H1 (cell line): ENCODE measurements around the gene CTBP2. TPM values are rescaled to one million over a fixed set of nuclear protein-coding genes. Genes with fewer than 3 reads are reported as not detected.
"Not testable (repeated sequence)": the region's sequence is repeated elsewhere in the genome, so short reads cannot be mapped to it uniquely, and the experiment has no call there.

Experiments
- CTCF ChIA-PET: fragments of 300-600 bp; sonication (Branson Sonifier 250); formaldehyde crosslinking; loops from one replicate; lab custom pipeline; 2021; ENCODE audit not compliant: partially characterized antibody; lab: Charles Lee
- POLR2A ChIA-PET: fragments of 300-600 bp; sonication (Branson Sonifier 250); formaldehyde crosslinking; loops from one replicate; lab custom pipeline; 2021; ENCODE audit warnings: inconsistent platforms; ENCODE audit not compliant: partially characterized antibody; lab: Charles Lee
- DNase-seq, 2 experiments: peaks; one replicate each; pipeline versions ENCODE4 v3.0.0 to v3.0.0-alpha.2; 2010 to 2022; ENCODE audit warnings: low spot score in 2 of 2, low read depth in 1 of 2, mixed read lengths in 1 of 2
- FAIRE-seq: peaks from 2 replicates; lab custom pipeline; 2011; peaks lifted over from hg19 to GRCh38; lab: Jason Lieb, UNC
- H2AFZ ChIP-seq: 2 replicates; pipeline ENCODE4 v1.8.1; 2012; ENCODE audit warnings: low read length, inconsistent platforms
- H2AK5ac ChIP-seq: 2 replicates; pipeline ENCODE4 v1.6.1; 2013; ENCODE audit warnings: low read depth, low read length
- H2BK120ac ChIP-seq: replicated peaks from 2 replicates; pipeline ENCODE3; 2013; ENCODE audit warnings: low read depth, low read length, inconsistent platforms
- H2BK12ac ChIP-seq: 2 replicates; pipeline ENCODE4 v1.6.1; 2013; ENCODE audit warnings: low read depth, low read length
- H2BK15ac ChIP-seq: 2 replicates; pipeline ENCODE4 v1.6.1; 2013; ENCODE audit warnings: low read length
- H2BK20ac ChIP-seq: 2 replicates; pipeline ENCODE4 v1.6.1; 2013; ENCODE audit warnings: low read length
- H2BK5ac ChIP-seq: 2 replicates; pipeline ENCODE4 v1.6.1; 2013; ENCODE audit warnings: low read depth, low read length
- H3K14ac ChIP-seq: 2 replicates; pipeline ENCODE4 v1.6.1; 2013; ENCODE audit warnings: inconsistent platforms; ENCODE audit not compliant: insufficient read length
- H3K18ac ChIP-seq: 2 replicates; pipeline ENCODE4 v1.6.1; 2013; ENCODE audit warnings: low read length; ENCODE audit errors: extremely low read depth
- H3K23ac ChIP-seq: 2 replicates; pipeline ENCODE4 v1.6.1; 2013; ENCODE audit warnings: inconsistent platforms; ENCODE audit not compliant: insufficient read length
- H3K23me2 ChIP-seq: 2 replicates; pipeline ENCODE4 v1.6.1; 2013; ENCODE audit warnings: low read depth, low read length
- H3K27ac ChIP-seq: 2 replicates; pipeline ENCODE4 v1.6.1; 2011; ENCODE audit warnings: low read depth, low read length, inconsistent platforms
- H3K27me3 ChIP-seq, 4 experiments: replicated peaks in 1 of 4; 1 replicate in 1 of 4; 2 replicates in 3 of 4; pipeline versions ENCODE4 v1.6.1 to v1.8.1; 2011 to 2013; ENCODE audit warnings: low read length in 3 of 4, mild to moderate bottlenecking in 3 of 4, inconsistent platforms in 2 of 4, mixed read lengths in 2 of 4, moderate library complexity in 1 of 4; ENCODE audit not compliant: control insufficient read depth in 3 of 4, insufficient read depth in 3 of 4; ENCODE audit errors: extremely low read depth in 1 of 4
- H3K36me3 ChIP-seq, 4 experiments: 2 replicates each; pipeline versions ENCODE4 v1.6.1 to v1.8.1; 2011 to 2013; ENCODE audit warnings: mild to moderate bottlenecking in 4 of 4, low read length in 3 of 4, moderate library complexity in 2 of 4, control low read depth in 1 of 4, inconsistent platforms in 1 of 4; ENCODE audit not compliant: insufficient read depth in 4 of 4, control insufficient read depth in 2 of 4
- H3K4ac ChIP-seq: replicated peaks from 2 replicates; pipeline ENCODE3; 2013; ENCODE audit warnings: low read length, low read depth, mixed read lengths, inconsistent platforms; ENCODE audit not compliant: insufficient read length
- H3K4me1 ChIP-seq, 4 experiments: replicated peaks in 1 of 4; 1 replicate in 1 of 4; 2 replicates in 3 of 4; pipeline versions ENCODE4 v1.6.1 to v1.8.1; 2011 to 2013; ENCODE audit warnings: low read length in 3 of 4, inconsistent platforms in 2 of 4, mixed read lengths in 1 of 4; ENCODE audit not compliant: insufficient read depth in 4 of 4, control insufficient read depth in 3 of 4
- H3K4me2 ChIP-seq, 2 experiments: 2 replicates each; pipeline versions ENCODE4 v1.6.1 to v1.8.1; 2011 to 2013; ENCODE audit warnings: low read depth in 2 of 2, low read length in 2 of 2, control low read depth in 1 of 2, inconsistent platforms in 1 of 2, mild to moderate bottlenecking in 1 of 2; ENCODE audit not compliant: insufficient read depth in 1 of 2
- H3K4me3 ChIP-seq, 4 experiments: fragments of 200-600, 300-600 bp in 1 of 4; sonication (generic), shearing (Covaris generic), sonication (Bioruptor Twin) in 1 of 4; 2 replicates each; pipeline versions ENCODE4 v1.5.1 to v1.8.1; 2011 to 2016; ENCODE audit warnings: low read length in 4 of 4, low read depth in 3 of 4, control low read depth in 2 of 4, inconsistent platforms in 2 of 4, mild to moderate bottlenecking in 2 of 4, mixed read lengths in 1 of 4, moderate library complexity in 1 of 4; ENCODE audit not compliant: insufficient read depth in 2 of 4; ENCODE audit errors: extremely low read depth in 1 of 4
- H3K56ac ChIP-seq: replicated peaks from 2 replicates; pipeline ENCODE3; 2013; ENCODE audit warnings: low read depth, mild to moderate bottlenecking, mixed read lengths, low read length, inconsistent platforms; ENCODE audit not compliant: insufficient read length
- H3K79me1 ChIP-seq: 2 replicates; pipeline ENCODE4 v1.6.1; 2013; ENCODE audit warnings: low read depth, low read length, control low read depth
- H3K79me2 ChIP-seq, 2 experiments: 2 replicates each; pipeline versions ENCODE4 v1.6.1 to v1.8.1; 2012 to 2013; ENCODE audit warnings: low read length in 2 of 2, mild to moderate bottlenecking in 2 of 2, inconsistent platforms in 1 of 2; ENCODE audit not compliant: insufficient read depth in 2 of 2, control insufficient read depth in 1 of 2
- H3K9ac ChIP-seq, 4 experiments: replicated peaks in 1 of 4; 1 replicate in 1 of 4; 2 replicates in 3 of 4; pipeline versions ENCODE4 v1.6.1 to v1.8.1; 2011 to 2013; ENCODE audit warnings: low read depth in 3 of 4, low read length in 3 of 4, control low read depth in 2 of 4, mild to moderate bottlenecking in 2 of 4, moderate library complexity in 2 of 4, inconsistent platforms in 1 of 4; ENCODE audit errors: extremely low read depth in 1 of 4
- H3K9me3 ChIP-seq, 2 experiments: 2 replicates each; pipeline versions ENCODE4 v1.6.1 to v1.8.1; 2012 to 2013; ENCODE audit warnings: mild to moderate bottlenecking in 2 of 2, moderate library complexity in 2 of 2, control low read depth in 1 of 2, inconsistent platforms in 1 of 2, low read depth in 1 of 2, low read length in 1 of 2, mixed read lengths in 1 of 2; ENCODE audit not compliant: insufficient read depth in 2 of 2
- H4K20me1 ChIP-seq, 2 experiments: replicated peaks in 1 of 2; 2 replicates each; pipeline versions ENCODE3 to v1.8.1; 2011 to 2013; ENCODE audit warnings: inconsistent platforms in 2 of 2, low read length in 2 of 2, mild to moderate bottlenecking in 1 of 2; ENCODE audit not compliant: insufficient read depth in 2 of 2, control insufficient read depth in 1 of 2
- H4K5ac ChIP-seq: 2 replicates; pipeline ENCODE4 v1.6.1; 2013; ENCODE audit warnings: low read length, low read depth, mixed read lengths, inconsistent platforms; ENCODE audit not compliant: insufficient read length
- H4K8ac ChIP-seq: 2 replicates; pipeline ENCODE4 v1.8.0; 2013; ENCODE audit warnings: mild to moderate bottlenecking, moderate library complexity, low read length, inconsistent platforms; ENCODE audit not compliant: insufficient read depth; ENCODE audit errors: extremely low read depth
- H4K91ac ChIP-seq: replicated peaks from 2 replicates; pipeline ENCODE3; 2013; ENCODE audit warnings: low read length, mixed read lengths, inconsistent platforms; ENCODE audit not compliant: insufficient read length
- WGBS, 2 experiments: shearing (Covaris generic) in 1 of 2; methylation state at CpG; one replicate each; pipeline versions ENCODE4 v1.1.6 to v1.1.7; 2013 to 2015; ENCODE audit warnings: low lambda C conversion rate in 2 of 2, mixed read lengths in 2 of 2, inconsistent platforms in 1 of 2, low coverage in 1 of 2, missing lambda C conversion rate in 1 of 2; ENCODE audit not compliant: insufficient replicate concordance in 2 of 2, insufficient coverage in 1 of 2, insufficient read length in 1 of 2; ENCODE audit errors: extremely low coverage in 1 of 2, missing lambda C conversion rate in 1 of 2; 5-methylcytosine and 5-hydroxymethylcytosine counted together
- polyA plus RNA-seq, 7 experiments: library from polyadenylated mRNA; depleted of rRNA in 3 of 7; stranded (reverse) in 5 of 7; unstranded in 2 of 7; fragments of >200 nt in 5 of 7; fragments of 200-250 nt in 2 of 7; gene quantifications; 1 replicate in 5 of 7; 2 replicates in 1 of 7; 4 replicates in 1 of 7; pipeline versions ENCODE4 v1.2.1 to v1.2.3, GENCODE V29; 2011 to 2013; ENCODE audit warnings: missing spikeins in 2 of 7, mixed read lengths in 2 of 7
- total RNA-seq: library from RNA; stranded (reverse); fragmentation: NEBNext Ultra II Directional; extraction: Animal tissue kit (Norgen Biotek cat#: 25700); gene quantifications from 2 replicates; pipeline ENCODE4 v1.2.1, GENCODE V29; 2021

The CTBP2 gene
- total and polyA plus RNA-seq, 2 of the 8 experiments (the other 6 are each of a cell fraction or from before 2014, with no cell fraction given): 208 to 221 TPM

DNA sequence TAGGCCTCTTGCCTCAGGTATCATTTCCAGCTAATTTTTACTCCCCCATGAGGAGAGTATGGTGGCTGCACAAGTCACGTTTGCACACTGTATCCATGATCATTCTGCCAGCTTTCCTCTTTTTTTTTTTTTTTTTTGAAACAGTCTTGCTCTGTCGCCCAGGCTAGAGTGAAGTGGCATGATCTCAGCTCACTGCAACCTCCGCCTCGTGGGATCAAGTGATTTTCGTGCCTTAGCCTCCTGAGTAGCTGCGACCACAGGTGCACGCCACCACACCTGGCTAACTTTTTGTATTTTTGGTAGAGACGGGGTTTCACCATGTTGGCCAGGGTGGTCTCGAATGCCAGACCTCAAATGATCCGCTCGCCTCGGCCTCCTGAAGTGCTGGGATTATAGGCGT, 77.9 kb downstream of the CTBP2 start:
- not testable (repeated sequence) for H2AFZ ChIP-seq, H2AK5ac ChIP-seq, H2BK5ac ChIP-seq, H3K4me3 ChIP-seq, H2BK20ac ChIP-seq, FAIRE-seq, DNase-seq, H3K27ac ChIP-seq, H2BK12ac ChIP-seq, H3K18ac ChIP-seq, H4K91ac ChIP-seq, H4K8ac ChIP-seq, H3K23me2 ChIP-seq, H3K4ac ChIP-seq, H3K4me2 ChIP-seq, H4K5ac ChIP-seq, H2BK120ac ChIP-seq, H3K14ac ChIP-seq, H3K9ac ChIP-seq, H3K27me3 ChIP-seq, H3K56ac ChIP-seq, H3K23ac ChIP-seq, H3K9me3 ChIP-seq, H2BK15ac ChIP-seq
- H3K4me1 ChIP-seq: peaks cover 1 to 10% (median 5%) of the 10 kb centered on the region in 4 experiments; a peak in 5 of 7 replicates
- H4K20me1 ChIP-seq: peaks cover 53 to 55% of the 10 kb centered on the region in 2 experiments
- peaks cover 17 to 98% of the 10 kb centered on the region in 2 experiments for H3K79me2 ChIP-seq
- peaks cover 0 to 36% (median 6%) of the 10 kb centered on the region in 4 experiments; a peak in 4 of 8 replicates for H3K36me3 ChIP-seq
- ChIA-PET CTCF (interaction anchor here (1.0 to 3.6 kb wide), 3 partner anchors 20 to 38 kb away, joined by 3 to 14 read pairs (median 3); no protein-coding TSS in a partner anchor), POLR2A (interaction anchor here (1.2 kb wide), 2 partner anchors 20 to 21 kb away, joined by 3 to 7 read pairs; no protein-coding TSS in a partner anchor)
- H3K79me1 ChIP-seq: peaks cover 31% of the 10 kb centered on the region
- WGBS, 2 experiments: 95% methylated on average over 12 of the region's 13 CpGs; no CpG with 5 or more reads in 1 of the 2 experiments
